NCI-H146 (cell line): ENCODE results near the gene SORCS2.

ENCODE experiments used
- DNase-seq: peaks from one replicate; lab custom pipeline; 2025; lab: John Stamatoyannopoulos, UW

SORCS2 gene

GRCh38 chr4:7692451-7693236 is 500.3 kb downstream of the SORCS2 start:
- DNase-seq: no peak

DNA sequence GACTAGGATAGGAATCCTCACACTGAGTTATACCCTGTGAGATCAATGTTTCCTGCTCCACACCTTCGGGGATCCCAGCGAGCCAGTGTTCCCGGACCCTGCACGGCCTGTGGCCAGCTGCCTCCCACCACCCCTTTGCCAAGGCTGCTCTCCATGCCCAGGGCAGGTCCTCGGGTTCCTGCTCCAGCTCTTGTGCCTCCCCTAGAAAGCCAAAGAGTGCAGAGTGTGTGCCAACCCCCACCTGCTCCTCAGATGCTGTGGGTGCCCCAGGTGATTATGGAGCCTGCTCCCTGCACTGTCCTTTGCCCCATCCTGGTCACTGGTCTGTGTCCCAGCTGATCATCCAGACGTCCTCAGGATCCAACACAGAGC is 500.9 kb downstream of the SORCS2 start:
- DNase-seq: no peak

GRCh38 chr4:7693711-7694110 is 501.4 kb downstream of the SORCS2 start:
- no peak for DNase-seq

GRCh38 chr4:7694324-7694723 is 502.0 kb downstream of the SORCS2 start:
- DNase-seq: no peak

- no peak for DNase-seq
Measured at GRCh38 chr4:7697343-7697742, 505.0 kb downstream of the SORCS2 start.

DNA sequence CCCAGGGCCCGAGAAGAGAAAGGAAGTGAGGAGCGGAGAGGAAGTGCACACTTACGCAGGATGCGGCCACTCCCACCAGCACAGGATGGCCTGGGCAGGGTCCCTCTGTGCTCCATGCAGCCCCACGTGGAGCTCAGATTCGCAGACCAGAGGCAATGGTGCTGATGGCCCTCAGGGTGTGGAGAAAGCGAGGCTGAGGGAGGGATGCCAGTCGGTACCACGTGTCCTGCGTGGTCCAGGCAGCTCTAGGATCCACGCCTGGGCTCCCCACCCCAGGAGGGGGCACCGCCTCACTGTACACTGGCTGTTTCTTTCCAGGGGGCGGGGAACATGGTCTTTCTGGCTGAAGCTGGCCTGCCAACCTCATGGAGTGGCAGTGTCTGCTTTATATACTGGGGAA is 505.5 kb downstream of the SORCS2 start:
- no peak for DNase-seq

GRCh38 chr4:7698584-7698983 is 506.2 kb downstream of the SORCS2 start:
- DNase-seq: no peak

DNA sequence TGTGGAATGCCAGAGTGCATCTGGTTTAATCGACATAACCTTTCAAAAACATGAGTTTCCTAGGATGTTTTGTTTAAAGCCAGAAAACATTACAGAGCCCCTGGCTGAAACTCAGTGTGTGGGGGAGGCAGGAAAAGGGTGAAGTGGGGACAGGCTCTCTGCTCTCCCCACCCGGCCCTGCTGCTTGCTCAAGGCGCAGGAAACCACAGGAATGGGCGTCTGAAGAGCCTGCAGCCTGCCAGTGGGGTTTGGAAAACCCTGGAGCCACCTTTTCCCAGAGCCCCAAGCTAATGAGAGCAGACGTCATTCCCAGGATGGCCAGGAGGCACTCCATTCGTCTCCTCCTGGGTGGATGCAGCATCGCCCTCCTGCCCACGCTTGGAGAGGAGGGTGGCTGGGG is 506.7 kb downstream of the SORCS2 start:
- no peak for DNase-seq

- no peak for DNase-seq
Measured at GRCh38 chr4:7699825-7700224, 507.5 kb downstream of the SORCS2 start.

DNA sequence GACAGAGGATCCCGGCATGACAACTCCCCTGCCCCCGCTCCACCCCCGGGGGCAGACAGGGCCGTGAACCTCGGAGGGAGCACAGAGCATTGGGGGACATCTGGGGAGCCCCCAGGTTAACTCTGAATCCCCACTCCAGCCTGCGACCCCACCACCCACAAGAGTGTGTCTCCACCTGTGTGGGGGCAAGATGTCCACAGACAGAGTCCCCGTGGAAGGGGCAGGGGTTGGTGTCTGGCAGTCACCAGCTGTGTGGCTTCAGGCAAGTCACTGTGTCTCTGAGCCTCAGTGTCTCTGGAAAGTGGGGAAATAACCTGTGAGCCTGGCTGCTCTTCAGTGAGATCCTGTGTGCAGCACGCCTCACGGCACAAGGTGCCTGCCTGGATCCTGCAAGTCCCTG is 508.3 kb downstream of the SORCS2 start:
- no peak for DNase-seq

GRCh38 chr4:7701866-7702649 is 509.7 kb downstream of the SORCS2 start:
- DNase-seq: no peak

DNA sequence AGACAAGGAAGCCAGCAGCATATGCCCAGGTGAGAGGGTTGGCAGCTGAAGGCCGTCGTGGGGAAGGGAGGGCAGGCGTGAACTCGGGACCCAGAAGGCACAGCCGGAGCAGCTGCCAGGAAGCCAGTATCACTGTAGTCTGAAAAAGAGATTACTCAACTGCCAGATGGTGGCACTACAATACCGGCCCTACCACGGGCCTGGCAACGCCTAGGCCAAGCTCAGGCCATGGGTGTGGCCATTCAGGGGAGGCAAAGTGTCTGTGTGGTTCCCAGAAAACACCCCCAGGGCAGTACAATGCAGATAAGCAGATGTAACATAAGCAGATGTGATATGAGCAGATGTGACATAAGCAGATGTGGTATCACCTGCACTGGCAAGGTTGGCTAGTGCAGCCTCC is 511.4 kb downstream of the SORCS2 start:
- no peak for DNase-seq

- DNase-seq: no peak
Measured at GRCh38 chr4:7704091-7704490, 511.8 kb downstream of the SORCS2 start.

DNA sequence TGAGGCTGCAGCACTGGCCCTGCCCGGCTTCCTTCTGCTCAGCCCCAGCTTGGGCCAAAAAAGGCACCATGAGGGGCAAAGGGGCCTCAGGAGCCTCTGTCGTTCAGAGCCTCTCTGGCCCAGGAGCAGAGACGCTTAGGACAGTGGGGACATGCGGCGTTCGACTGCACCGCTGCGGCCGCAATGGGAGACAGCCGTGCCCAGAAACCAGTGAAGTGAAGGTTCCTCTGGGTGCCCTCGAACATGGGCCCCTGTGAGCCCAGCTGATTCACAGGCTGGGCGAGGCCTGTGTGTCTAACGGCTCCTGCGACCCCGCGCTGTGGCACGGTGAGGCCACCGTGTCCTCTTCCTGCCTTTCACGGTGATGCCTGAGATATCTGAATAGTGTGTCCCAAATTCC is 512.3 kb downstream of the SORCS2 start:
- no peak for DNase-seq

DNA sequence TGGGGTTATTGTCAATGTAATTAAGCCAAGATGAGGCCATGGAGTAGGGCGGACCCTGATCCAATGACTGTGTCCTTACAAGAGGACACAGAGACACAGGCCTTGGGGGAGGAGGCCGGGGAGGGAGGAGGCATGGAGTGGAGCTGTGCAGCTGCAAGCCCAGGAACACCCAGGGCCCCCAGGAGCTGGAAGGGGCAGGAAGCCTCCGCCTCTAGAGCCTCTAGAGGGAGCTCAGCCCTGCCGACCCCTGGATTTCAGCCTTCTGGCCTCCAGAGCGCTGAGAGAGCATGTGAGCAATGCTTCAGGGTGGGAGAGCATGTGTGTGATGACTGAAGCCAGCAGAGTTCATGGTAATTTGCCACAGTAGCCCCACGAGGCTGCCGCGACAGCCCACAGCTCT is 512.7 kb downstream of the SORCS2 start:
- no peak for DNase-seq

DNA sequence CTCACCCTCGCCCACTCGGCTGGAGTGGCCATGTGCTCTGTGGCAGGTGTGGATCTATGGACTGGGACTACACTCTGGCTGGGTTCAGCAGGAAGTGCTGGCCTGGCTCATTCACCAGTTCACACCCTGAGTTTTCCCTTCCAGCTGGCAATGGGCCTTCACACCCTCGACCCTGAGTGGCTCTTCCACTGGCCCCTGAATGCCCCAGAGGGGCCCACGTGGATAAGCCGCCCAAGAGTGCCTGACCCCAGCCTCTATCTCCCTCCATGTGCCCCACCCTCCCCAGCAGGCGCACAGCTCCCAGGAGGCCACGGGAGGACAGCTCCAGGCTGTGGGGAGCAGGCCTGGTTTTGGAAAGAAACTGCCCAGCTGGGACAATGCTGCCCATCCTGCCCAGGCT is 513.3 kb downstream of the SORCS2 start:
- DNase-seq: no peak

GRCh38 chr4:7708238-7708637 is 515.9 kb downstream of the SORCS2 start:
- no peak for DNase-seq

DNA sequence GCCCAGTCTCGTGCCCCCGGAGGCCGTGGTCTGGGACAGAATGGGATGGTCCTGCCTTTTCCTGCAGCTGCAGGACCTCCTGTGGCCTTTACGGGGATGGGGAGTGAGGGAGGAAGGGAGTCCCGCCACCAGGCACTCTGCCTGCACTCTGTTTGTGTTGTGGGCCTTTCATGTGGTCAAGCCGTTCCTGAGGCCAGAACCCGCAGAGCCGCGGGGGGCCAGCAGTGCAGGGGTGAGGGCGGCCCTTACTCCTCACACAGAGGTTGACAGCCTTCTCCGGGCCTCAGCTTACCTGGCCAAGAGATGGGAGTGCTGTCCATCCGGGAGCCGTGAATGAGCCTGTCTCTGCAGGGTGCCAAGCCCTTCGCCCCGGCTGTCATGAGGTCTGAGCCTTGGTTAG is 516.6 kb downstream of the SORCS2 start:
- no peak for DNase-seq

DNA sequence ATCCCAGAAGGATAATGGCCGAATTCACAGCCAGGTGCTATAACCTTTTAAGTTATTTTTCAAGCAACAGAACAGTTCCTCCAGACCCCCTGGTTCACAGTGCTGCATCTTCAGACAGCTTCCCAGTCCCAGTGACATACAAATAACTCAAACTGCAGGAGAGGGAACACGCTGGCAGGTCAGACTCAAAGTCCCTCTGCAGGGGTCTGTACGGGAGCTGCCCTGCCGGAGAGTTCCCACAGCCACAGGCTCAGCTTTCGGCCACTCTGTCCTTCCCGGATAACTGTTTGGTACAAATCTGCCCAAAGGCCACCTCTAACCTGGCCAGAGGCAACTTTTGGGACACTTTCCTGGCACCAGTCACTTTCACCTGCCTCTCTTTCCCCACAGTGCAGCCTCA is 517.1 kb downstream of the SORCS2 start:
- no peak for DNase-seq

GRCh38 chr4:7710126-7710525 is 517.8 kb downstream of the SORCS2 start:
- no peak for DNase-seq

GRCh38 chr4:7710576-7711306 is 518.4 kb downstream of the SORCS2 start:
- DNase-seq: no peak

GRCh38 chr4:7711307-7711963 is 519.1 kb downstream of the SORCS2 start:
- no peak for DNase-seq
